Measurements from ENCODE around the gene DDX42. TPM values are rescaled to one million over a fixed set of nuclear protein-coding genes. Genes with fewer than 3 reads are reported as not detected.
A peak's percentile ranks its signal among the peaks of the same experiment; 100 is the strongest.

Gene DDX42
- total and polyA plus RNA-seq, 9 of the 15 experiments (the other 6 are each of a cell fraction or from before 2014, with no cell fraction given): 16.5 to 149 (median 87.6) TPM

GRCh38 chr17:63772801-63773271 is 1.1 kb upstream of the DDX42 start (continued):
- peak; percentile 23 for TF ChIP-seq TAF9B (IDR thresholded peaks at IDR 0.05; ENCODE audit: partially characterized antibody)
- TF ChIP-seq CEBPZ (IDR thresholded peaks at IDR 0.05; ENCODE audit: borderline replicate concordance, low read depth, low read length): no peak
- TF ChIP-seq SMARCA4 (IDR thresholded peaks at IDR 0.05): 0 out of 2 replicates have a peak, but pooled peaks have one; percentile 8
- no peak for TF ChIP-seq DMBX1 (CRISPR knock-in tag; IDR thresholded peaks at IDR 0.05; ENCODE audit: borderline replicate concordance)
- TF ChIP-seq AFF1 (IDR thresholded peaks at IDR 0.05; ENCODE audit: low read depth in 1 of 2, partially characterized antibody in 2 of 2): no peak
- TF ChIP-seq BACH1 (tag; IDR thresholded peaks at IDR 0.05): peak; percentile 35; the same call in 1 of the 2 replicates
- no peak for TF ChIP-seq ATF2 (CRISPR knock-in tag; IDR thresholded peaks at IDR 0.05)
- no peak for TF ChIP-seq USF1 (CRISPR knock-in tag; IDR thresholded peaks at IDR 0.05)
- peak in 1 of 2 experiments; percentile 25; a peak in 1 of 4 replicates for TF ChIP-seq HDAC1 (IDR thresholded peaks at IDR 0.05)
- TF ChIP-seq NBN (IDR thresholded peaks at IDR 0.05; ENCODE audit: low read depth): no peak
- peak; percentile 64 for TF ChIP-seq NFE2 (IDR thresholded peaks at IDR 0.05; ENCODE audit: low read depth)
- TF ChIP-seq CBX8 (IDR thresholded peaks at IDR 0.05; ENCODE audit: borderline replicate concordance, extremely low read depth, low read depth, low read length, poor library complexity, severe bottlenecking): no peak
- TF ChIP-seq ATF6 (CRISPR knock-in tag; IDR thresholded peaks at IDR 0.05): peak; percentile 61
- no peak for TF ChIP-seq ZNF24 (IDR thresholded peaks at IDR 0.05)
- TF ChIP-seq HMG20B (CRISPR knock-in tag; IDR thresholded peaks at IDR 0.05): no peak
